Fibroblast of mammary gland (primary cell): ENCODE results near the gene PUS1.

Source experiments
- DNase-seq: peaks from one replicate; pipeline ENCODE4 v3.0.0-alpha.2; 2010; ENCODE audit warnings: low read depth
- H3K4me3 ChIP-seq: 2 replicates; pipeline ENCODE4 v1.5.1; 2011; ENCODE audit warnings: low read depth, mild to moderate bottlenecking, low read length, moderate library complexity; ENCODE audit not compliant: control insufficient read depth
- CTCF ChIP-seq: conservative IDR thresholded peaks from 2 replicates; pipeline ENCODE4 v1.5.1; 2011; ENCODE audit warnings: low read depth, low read length, inconsistent platforms; ENCODE audit not compliant: control insufficient read depth, insufficient read depth

The PUS1 gene

GRCh38 chr12:131893605-131894312 is 35.3 kb upstream of the PUS1 start:
- DNase-seq = no peak
- no peak overlapping the region for H3K4me3 ChIP-seq
- TF ChIP-seq CTCF = no peak

GRCh38 chr12:131894313-131894860 is 34.7 kb upstream of the PUS1 start, which contains the start of gene ULK1:
TSS of gene ULK1 (plus strand) at chr12:131894622. CDS start at chr12:131895002, 380 bp downstream.
- H3K4me3 ChIP-seq = peak within 1 kb of the TSS; percentile 55
- peak; percentile 76 for DNase-seq
- no peak for TF ChIP-seq CTCF

- H3K4me3 ChIP-seq = peak overlapping the region; percentile 55
- no peak for DNase-seq
- no peak for TF ChIP-seq CTCF
Observed at GRCh38 chr12:131894981-131895639, 34.0 kb upstream of the PUS1 start.

GRCh38 chr12:131895640-131896079 is 33.4 kb upstream of the PUS1 start:
- TF ChIP-seq CTCF = no peak
- H3K4me3 ChIP-seq = peak overlapping the region; percentile 55
- DNase-seq = no peak

- DNase-seq = peak; percentile 89
- TF ChIP-seq CTCF = no peak
- peak overlapping the region; percentile 55 for H3K4me3 ChIP-seq
Observed at GRCh38 chr12:131896080-131896810, 32.8 kb upstream of the PUS1 start.

GRCh38 chr12:131896811-131897270 is 32.2 kb upstream of the PUS1 start:
- no peak for TF ChIP-seq CTCF
- no peak for DNase-seq
- peak overlapping the region; percentile 55 for H3K4me3 ChIP-seq
